Activated naive CD8-positive, alpha-beta T cell treated with anti-CD3 and anti-CD28 coated beads for 36 hours (primary cell): ENCODE results near the gene ADCY9. TPM values are rescaled to one million over a fixed set of nuclear protein-coding genes. Genes with fewer than 3 reads are reported as not detected.

Source experiments
- DNase-seq: peaks from one replicate; pipeline ENCODE4 v3.0.0; 2021
- H3K27ac Mint-ChIP-seq: one replicate; pipeline ENCODE4 v1.8.0; 2022; ENCODE audit warnings: mild to moderate bottlenecking, moderate library complexity, mixed read lengths
- H3K27me3 Mint-ChIP-seq: one replicate; pipeline ENCODE4 v1.8.0; 2022; ENCODE audit warnings: mild to moderate bottlenecking, mixed read lengths
- H3K36me3 Mint-ChIP-seq: one replicate; pipeline ENCODE4 v1.8.0; 2021; ENCODE audit warnings: mild to moderate bottlenecking, mixed read lengths
- H3K4me1 Mint-ChIP-seq: one replicate; pipeline ENCODE4 v1.8.0; 2021; ENCODE audit warnings: mixed read lengths
- H3K4me3 Mint-ChIP-seq: one replicate; pipeline ENCODE4 v1.8.0; 2022; ENCODE audit warnings: mild to moderate bottlenecking, moderate library complexity, mixed read lengths
- H3K9me3 Mint-ChIP-seq: one replicate; pipeline ENCODE4 v1.8.0; 2022; ENCODE audit warnings: mixed read lengths
- total RNA-seq, 2 experiments: library from RNA; stranded (reverse); gene quantifications; one replicate each; pipeline ENCODE4 v1.2.3, GENCODE V29; 2021

ADCY9 gene
- total RNA-seq, 2 experiments from 2014 or later: 3.6 to 4.2 TPM

- no peak overlapping the region for H3K4me3 Mint-ChIP-seq
- DNase-seq: no peak
- H3K9me3 Mint-ChIP-seq: no peaks in the 10 kb centered on the region
- H3K27ac Mint-ChIP-seq: no peak overlapping the region
- peaks cover 9% of the 10 kb centered on the region for H3K27me3 Mint-ChIP-seq
- no peaks in the 10 kb centered on the region for H3K36me3 Mint-ChIP-seq
- no peaks in the 10 kb centered on the region for H3K4me1 Mint-ChIP-seq
Measured at GRCh38 chr16:4136229-4136813, 20.1 kb upstream of the ADCY9 start.

DNA sequence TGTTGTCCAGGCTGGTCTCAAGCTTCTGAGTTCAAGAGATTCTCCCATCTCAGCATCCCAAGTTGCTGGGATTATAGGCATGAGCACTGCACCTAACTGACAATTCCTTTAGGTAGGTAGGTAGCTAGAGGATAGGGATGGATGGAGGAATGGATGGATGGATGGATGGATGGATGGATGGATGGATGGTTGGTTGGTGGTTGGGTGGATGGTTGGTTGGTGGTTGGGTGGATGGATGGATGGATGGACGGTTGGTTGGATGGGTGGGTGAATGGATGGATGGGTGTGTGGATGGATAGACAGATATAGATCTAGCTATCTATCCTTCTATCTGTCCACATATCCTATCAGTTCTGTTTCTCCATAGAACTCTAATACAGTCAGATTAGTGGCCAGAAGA, 19.3 kb upstream of the ADCY9 start:
- DNase-seq: no peak
- H3K36me3 Mint-ChIP-seq: no peaks in the 10 kb centered on the region
- peaks cover 9% of the 10 kb centered on the region for H3K27me3 Mint-ChIP-seq
- H3K9me3 Mint-ChIP-seq: no peaks in the 10 kb centered on the region
- H3K4me3 Mint-ChIP-seq: no peak overlapping the region
- H3K27ac Mint-ChIP-seq: no peak overlapping the region
- H3K4me1 Mint-ChIP-seq: no peaks in the 10 kb centered on the region

DNA sequence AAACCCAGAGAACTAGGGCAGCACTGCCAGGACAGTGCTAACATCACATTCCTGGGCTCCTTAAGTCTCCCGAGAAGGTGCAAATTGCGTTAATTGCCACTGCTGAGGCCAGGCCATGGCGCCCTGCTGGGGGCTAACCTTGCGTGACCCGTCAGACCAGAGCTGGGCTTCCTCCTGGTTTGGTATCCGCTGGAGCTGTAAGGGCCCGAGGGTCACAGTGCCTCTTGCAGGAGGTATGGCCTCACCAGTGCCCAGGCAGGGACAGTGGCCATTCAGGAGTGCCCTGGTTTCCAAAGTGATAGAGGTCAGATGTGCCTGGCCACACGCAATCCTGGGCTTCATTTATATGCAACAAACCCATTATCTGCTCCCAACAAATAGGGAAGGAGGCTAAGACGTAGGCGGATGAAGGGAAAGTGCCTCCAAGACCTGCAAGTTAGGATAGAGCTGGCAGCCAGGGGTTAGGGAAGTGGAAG, 17.7 kb upstream of the ADCY9 start:
- Mint-ChIP-seq H3K36me3 (no peaks in the 10 kb centered on the region), H3K4me3 (no peak overlapping the region), H3K9me3 (no peaks in the 10 kb centered on the region), H3K4me1 (no peaks in the 10 kb centered on the region), H3K27me3 (peaks cover 9% of the 10 kb centered on the region), H3K27ac (no peak overlapping the region)
- DNase-seq: no peak

GRCh38 chr16:4131621-4132020, 15.4 kb upstream of the ADCY9 start:
- no peaks in the 10 kb centered on the region for H3K36me3 Mint-ChIP-seq
- no peak for DNase-seq
- H3K27ac Mint-ChIP-seq: no peak overlapping the region
- peaks cover 9% of the 10 kb centered on the region for H3K27me3 Mint-ChIP-seq
- no peaks in the 10 kb centered on the region for H3K9me3 Mint-ChIP-seq
- H3K4me3 Mint-ChIP-seq: no peak overlapping the region
- no peaks in the 10 kb centered on the region for H3K4me1 Mint-ChIP-seq

DNA sequence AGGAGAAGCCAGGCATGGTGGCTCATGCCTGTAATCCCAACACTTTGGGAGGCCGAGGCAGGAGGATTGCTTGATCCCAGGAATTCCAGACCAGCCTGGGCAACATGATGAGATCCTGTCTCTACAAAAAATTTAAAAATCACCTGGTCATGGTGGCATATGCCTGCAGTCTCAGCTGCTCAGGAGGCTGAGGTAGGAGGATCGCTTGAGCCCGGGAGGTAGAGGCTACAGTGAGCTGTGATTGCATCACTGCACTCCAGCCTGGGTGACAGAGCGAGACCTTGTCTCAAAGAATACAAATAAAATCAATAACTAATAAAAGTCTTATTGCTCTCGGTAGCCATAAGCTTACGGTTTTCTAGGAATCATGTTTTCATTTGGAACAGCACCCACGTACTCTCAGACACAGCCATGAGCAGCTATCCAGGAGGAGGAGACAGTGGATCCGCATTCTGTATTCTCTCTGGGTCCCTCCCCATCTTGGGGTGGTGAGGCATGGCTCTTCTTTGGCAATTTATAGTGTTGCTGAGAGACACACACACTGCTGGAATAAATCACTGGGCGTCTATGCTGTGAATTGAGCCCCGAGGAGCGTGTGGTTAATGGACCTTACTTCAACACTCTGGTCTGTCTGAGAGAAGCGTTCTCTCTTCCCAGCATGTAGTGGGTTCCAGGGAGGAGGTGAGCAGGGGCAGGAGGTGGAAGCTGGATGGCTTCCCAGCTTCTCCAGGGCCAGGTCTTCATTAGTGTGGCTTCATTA, 8.5 kb upstream of the ADCY9 start:
- no peaks in the 10 kb centered on the region for H3K36me3 Mint-ChIP-seq

GRCh38 chr16:4123616-4124300, 7.5 kb upstream of the ADCY9 start:
- H3K9me3 Mint-ChIP-seq: no peaks in the 10 kb centered on the region
- no peak overlapping the region for H3K4me3 Mint-ChIP-seq

More for the DNA sequence above, 8.5 kb upstream of the ADCY9 start:
- DNase-seq: no peak
- H3K27me3 Mint-ChIP-seq: peaks cover 3% of the 10 kb centered on the region
- H3K27ac Mint-ChIP-seq: no peak overlapping the region
- no peaks in the 10 kb centered on the region for H3K4me1 Mint-ChIP-seq
- no peak overlapping the region for H3K4me3 Mint-ChIP-seq
- H3K9me3 Mint-ChIP-seq: no peaks in the 10 kb centered on the region

GRCh38 chr16:4120176-4120575, 3.9 kb upstream of the ADCY9 start:
- Mint-ChIP-seq H3K27ac (no peak overlapping the region), H3K36me3 (no peaks in the 10 kb centered on the region), H3K4me3 (no peak overlapping the region), H3K27me3 (peaks cover 9% of the 10 kb centered on the region), H3K4me1 (peaks cover 5% of the 10 kb centered on the region), H3K9me3 (no peaks in the 10 kb centered on the region)
- DNase-seq: no peak

More at GRCh38 chr16:4123616-4124300, 7.5 kb upstream of the ADCY9 start:
- DNase-seq: no peak
- Mint-ChIP-seq H3K27ac (no peak overlapping the region), H3K4me1 (no peaks in the 10 kb centered on the region), H3K27me3 (peaks cover 3% of the 10 kb centered on the region), H3K36me3 (no peaks in the 10 kb centered on the region)

DNA sequence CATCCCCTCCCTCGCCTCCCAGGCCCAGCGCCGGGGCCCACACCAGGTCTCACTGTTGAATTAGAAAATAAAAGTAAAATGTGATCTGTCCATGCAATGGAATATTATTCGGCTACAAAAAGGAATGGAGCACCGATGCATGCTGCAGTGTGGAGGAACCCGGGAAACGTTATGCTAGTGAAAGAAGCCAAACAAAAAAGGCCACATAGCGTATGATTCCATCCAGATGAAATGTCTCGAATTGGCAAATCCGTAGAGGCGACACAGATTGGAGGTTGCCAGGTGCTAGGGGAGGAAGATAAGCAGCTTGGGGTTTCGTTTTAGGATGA, 972 bp upstream of the ADCY9 start:
- H3K4me3 Mint-ChIP-seq: peak overlapping the region; percentile 79
- no peaks in the 10 kb centered on the region for H3K9me3 Mint-ChIP-seq
- peaks cover 23% of the 10 kb centered on the region for H3K4me1 Mint-ChIP-seq
- H3K27me3 Mint-ChIP-seq: peaks cover 6% of the 10 kb centered on the region
- H3K27ac Mint-ChIP-seq: no peak overlapping the region
- no peaks in the 10 kb centered on the region for H3K36me3 Mint-ChIP-seq
- no peak for DNase-seq

- Mint-ChIP-seq H3K9me3 (no peaks in the 10 kb centered on the region), H3K4me3 (peak overlapping the region; percentile 77), H3K27me3 (peaks cover 6% of the 10 kb centered on the region), H3K36me3 (no peaks in the 10 kb centered on the region), H3K4me1 (peaks cover 33% of the 10 kb centered on the region), H3K27ac (no peak overlapping the region)
- no peak for DNase-seq
Measured at GRCh38 chr16:4115949-4116318, 308 bp downstream of the ADCY9 start.

DNA sequence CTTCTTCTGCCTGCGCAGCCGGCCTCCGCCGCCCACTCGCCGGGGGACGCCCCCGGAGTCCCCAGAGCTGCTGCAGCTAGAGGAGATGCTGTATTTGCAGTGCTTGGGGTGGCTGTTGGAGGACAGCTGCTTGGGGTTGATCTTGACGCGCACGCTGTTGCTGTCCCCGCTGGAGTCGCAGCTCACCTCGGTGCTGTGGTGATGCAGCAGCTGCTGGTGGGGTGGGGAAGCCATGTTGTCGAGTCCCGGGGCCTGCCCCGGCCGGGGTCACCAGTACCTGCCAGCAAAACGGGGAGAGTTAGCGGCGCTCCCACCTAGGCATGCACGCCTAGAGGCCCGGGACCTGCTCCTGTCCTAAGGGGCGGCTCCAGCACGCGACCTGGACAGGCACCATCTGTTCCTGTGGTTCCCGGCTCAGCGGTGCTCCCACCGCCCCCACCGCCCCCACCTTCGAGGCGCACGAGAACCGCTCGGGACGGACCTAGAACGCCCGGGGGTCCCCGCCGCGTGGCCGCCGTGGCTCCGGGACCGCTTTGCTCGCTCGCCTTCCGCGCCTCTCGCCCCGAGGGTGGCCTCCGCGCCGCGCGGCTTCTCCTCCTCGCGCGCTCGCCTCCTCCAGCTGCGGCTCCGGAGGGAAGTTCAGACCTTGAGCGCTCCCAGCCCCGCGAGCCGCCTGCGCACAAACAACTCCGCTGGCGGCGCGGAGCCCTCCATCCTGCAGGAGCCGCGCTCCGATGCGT, 863 bp downstream of the ADCY9 start:
- Mint-ChIP-seq H3K4me1 (peaks cover 35% of the 10 kb centered on the region), H3K9me3 (no peaks in the 10 kb centered on the region), H3K27me3 (peaks cover 6% of the 10 kb centered on the region), H3K36me3 (no peaks in the 10 kb centered on the region), H3K4me3 (peak overlapping the region; percentile 77), H3K27ac (no peak overlapping the region)
- DNase-seq: peak; percentile 52

DNA sequence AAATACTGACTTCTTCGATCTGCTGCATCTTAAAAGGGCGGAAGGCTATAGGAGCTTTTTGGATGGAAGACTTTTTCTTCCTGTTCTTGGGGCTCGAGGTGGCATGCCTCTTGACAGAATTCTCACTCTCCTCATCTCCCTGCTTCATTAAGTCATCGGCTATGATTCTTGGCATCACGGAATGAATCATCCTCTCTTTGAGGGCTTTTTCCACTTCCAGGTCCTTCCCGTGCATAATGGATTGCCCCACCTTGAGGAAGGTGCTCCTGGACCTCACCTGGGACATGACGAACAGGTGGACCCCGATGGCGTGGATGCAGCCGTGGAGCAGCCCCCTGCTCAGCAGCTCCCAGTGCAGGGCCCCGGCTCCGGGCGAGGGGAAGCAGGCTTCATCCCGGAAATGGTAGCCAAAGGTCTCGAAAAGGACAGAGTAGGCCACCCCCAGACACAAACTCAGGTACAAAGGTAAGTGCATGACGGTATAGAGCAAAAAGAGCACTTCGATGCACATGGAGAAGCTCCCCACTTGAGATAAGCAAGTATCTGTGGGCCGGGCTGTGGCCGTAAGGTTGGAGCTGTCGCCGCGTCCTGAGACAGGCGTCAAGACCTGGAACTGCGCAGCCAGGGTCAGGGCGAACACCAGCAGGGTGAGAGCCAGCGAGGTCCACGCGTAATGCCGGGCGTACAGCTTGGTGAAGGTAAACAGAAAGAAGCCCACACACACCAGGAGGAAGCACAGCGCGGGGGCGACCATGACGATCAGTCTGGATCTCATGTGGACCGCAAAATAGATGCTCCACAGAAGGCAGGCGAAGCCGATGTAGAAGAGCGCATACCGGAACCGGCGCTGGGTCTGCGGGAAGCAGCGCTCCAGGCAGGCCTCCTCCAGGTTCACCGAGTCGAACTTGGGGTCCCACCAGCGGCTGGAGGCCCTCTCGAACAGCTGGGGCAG, 1.7 kb downstream of the ADCY9 start:
- no peak overlapping the region for H3K27ac Mint-ChIP-seq
- peak overlapping the region; percentile 77 for H3K4me3 Mint-ChIP-seq
- no peaks in the 10 kb centered on the region for H3K36me3 Mint-ChIP-seq
- H3K27me3 Mint-ChIP-seq: peaks cover 6% of the 10 kb centered on the region
- H3K9me3 Mint-ChIP-seq: no peaks in the 10 kb centered on the region
- peaks cover 35% of the 10 kb centered on the region for H3K4me1 Mint-ChIP-seq
- DNase-seq: no peak

GRCh38 chr16:4113358-4114256, 2.6 kb downstream of the ADCY9 start:
- no peak overlapping the region for H3K27ac Mint-ChIP-seq
- no peaks in the 10 kb centered on the region for H3K36me3 Mint-ChIP-seq
- peaks cover 6% of the 10 kb centered on the region for H3K27me3 Mint-ChIP-seq
- H3K4me3 Mint-ChIP-seq: peak overlapping the region; percentile 12
- peaks cover 35% of the 10 kb centered on the region for H3K4me1 Mint-ChIP-seq
- DNase-seq: no peak
- H3K9me3 Mint-ChIP-seq: no peaks in the 10 kb centered on the region
